Measurements from ENCODE around the gene NPR3.

- no peak for TF ChIP-seq POLR2AphosphoS5 (IDR thresholded peaks at IDR 0.05)
- no peak for TF ChIP-seq EP300 (IDR thresholded peaks at IDR 0.05)
- TF ChIP-seq POLR2A (IDR thresholded peaks at IDR 0.05; ENCODE audit: low read depth) = no peak
- TF ChIP-seq CTCF (IDR thresholded peaks at IDR 0.05) = no peak
These were observed 59.3 kb downstream of the NPR3 start for GRCh38 chr5:32770444-32770843.

All from esophagus muscularis mucosa (tissue), 4 donors.